ENCODE data around the gene MAN1C1. TPM values are rescaled to one million over a fixed set of nuclear protein-coding genes. Genes with fewer than 3 reads are reported as not detected.

Gene MAN1C1
- total RNA-seq, 1 experiment from 2014 or later = 9.3 TPM

- Mint-ChIP-seq H3K36me3 (ENCODE audit: insufficient read depth in 1 of 3, low read depth in 3 of 3) (peaks cover 0 to 4% (median 0%) of the 10 kb centered on the region in 3 experiments; a peak in 3 of 7 replicates), H3K27me3 (ENCODE audit: low read depth) (peaks cover 1% of the 10 kb centered on the region; the same call in 1 of the 2 replicates), H3K27ac (peak overlapping the region in 1 of 3 experiments; percentile 58; a peak in 2 of 7 replicates), H3K9me3 (no peaks in the 10 kb centered on the region; a peak in 1 of 5 replicates), H3K4me3 (no peak overlapping the region), H3K4me1 (peaks cover 38% of the 10 kb centered on the region in 2 experiments)
- no peak for DNase-seq
- H3K9me3 ChIP-seq (ENCODE audit: control insufficient read depth, low read depth, low read length) = no peaks in the 10 kb centered on the region
- H2AK5ac ChIP-seq (ENCODE audit: insufficient read length, low read length) = no peak overlapping the region
- no peak overlapping the region for H3K27ac ChIP-seq (ENCODE audit: insufficient read length, low read depth, low read length)
- WGBS (ENCODE audit: extremely low coverage, insufficient read length, low lambda C conversion rate) = no CpG with 5 or more reads among the region's 8 CpGs
- no peak overlapping the region for H4K91ac ChIP-seq (ENCODE audit: insufficient read length, low read depth, low read length)
- H3K23ac ChIP-seq (ENCODE audit: insufficient read length, low read depth, low read length) = no peak overlapping the region
- H3K27me3 ChIP-seq (ENCODE audit: insufficient read depth, low read length) = no peaks in the 10 kb centered on the region
- H3K23me2 ChIP-seq (ENCODE audit: insufficient read length, low read depth, low read length, poor library complexity, severe bottlenecking) = no peaks in the 10 kb centered on the region
- no peak overlapping the region for H2BK20ac ChIP-seq (ENCODE audit: low read depth, low read length, poor library complexity, severe bottlenecking)
- H3K18ac ChIP-seq (ENCODE audit: insufficient read length, low read depth, low read length) = no peak overlapping the region
- H3K79me1 ChIP-seq (ENCODE audit: insufficient read depth, low read depth, low read length, poor library complexity, severe bottlenecking) = no peaks in the 10 kb centered on the region
- no peak overlapping the region for H3K4ac ChIP-seq (ENCODE audit: low read depth, low read length)
- no peak overlapping the region for H3K56ac ChIP-seq (ENCODE audit: insufficient read length, low read depth, low read length)
- no peak overlapping the region for H4K5ac ChIP-seq (ENCODE audit: insufficient read length, low read depth, low read length)
- no peak overlapping the region for H2BK120ac ChIP-seq (ENCODE audit: low read depth, low read length, poor library complexity, severe bottlenecking)
- no peak overlapping the region for H2BK5ac ChIP-seq (ENCODE audit: insufficient read length, low read length)
- no peak overlapping the region for H3K4me2 ChIP-seq (ENCODE audit: insufficient read depth, insufficient read length, low read length)
- no peak for TF ChIP-seq CTCF (conservative IDR thresholded peaks at IDR 0.05)
- H2BK15ac ChIP-seq (ENCODE audit: low read depth, low read length) = no peak overlapping the region
- no peaks in the 10 kb centered on the region for H4K20me1 ChIP-seq (ENCODE audit: control insufficient read depth, insufficient read depth, insufficient read length)
- H3K9ac ChIP-seq (ENCODE audit: extremely low read depth, insufficient read length, low read length) = no peak overlapping the region
- H3T11ph ChIP-seq (ENCODE audit: low read length) = no peak overlapping the region
- H3K4me1 ChIP-seq (ENCODE audit: insufficient read depth, low read length) = no peaks in the 10 kb centered on the region; the same call in 1 of the 2 replicates
- no peaks in the 10 kb centered on the region for H3K79me2 ChIP-seq (ENCODE audit: insufficient read depth, low read length)
- H3K14ac ChIP-seq (ENCODE audit: insufficient read depth, low read length) = no peak overlapping the region
- H2BK12ac ChIP-seq (ENCODE audit: insufficient read length, low read depth, low read length) = no peak overlapping the region
- no peak overlapping the region for H2AFZ ChIP-seq (ENCODE audit: low read length)
- no peak overlapping the region for H4K8ac ChIP-seq (replicated peaks; ENCODE audit: insufficient read length, low read depth, low read length)
These were observed 57.6 kb downstream of the MAN1C1 start for GRCh38 chr1:25673962-25674806.
